Stimulated activated CD8-positive, alpha-beta memory T cell treated with anti-CD3 and anti-CD28 coated beads, Interleukin-12 subunit alpha, Interleukin-12 subunit beta, amount 100 ng/mL, for 24 hours (primary cell): ENCODE results near the gene SRA1.
"Not testable (repeated sequence)": the region's sequence is repeated elsewhere in the genome, so short reads cannot be mapped to it uniquely, and the experiment has no call there.

ENCODE experiments used
- DNase-seq: peaks from one replicate; pipeline ENCODE4 v3.0.0-alpha.2; 2020; ENCODE audit errors: extremely low read depth

Gene SRA1

DNA sequence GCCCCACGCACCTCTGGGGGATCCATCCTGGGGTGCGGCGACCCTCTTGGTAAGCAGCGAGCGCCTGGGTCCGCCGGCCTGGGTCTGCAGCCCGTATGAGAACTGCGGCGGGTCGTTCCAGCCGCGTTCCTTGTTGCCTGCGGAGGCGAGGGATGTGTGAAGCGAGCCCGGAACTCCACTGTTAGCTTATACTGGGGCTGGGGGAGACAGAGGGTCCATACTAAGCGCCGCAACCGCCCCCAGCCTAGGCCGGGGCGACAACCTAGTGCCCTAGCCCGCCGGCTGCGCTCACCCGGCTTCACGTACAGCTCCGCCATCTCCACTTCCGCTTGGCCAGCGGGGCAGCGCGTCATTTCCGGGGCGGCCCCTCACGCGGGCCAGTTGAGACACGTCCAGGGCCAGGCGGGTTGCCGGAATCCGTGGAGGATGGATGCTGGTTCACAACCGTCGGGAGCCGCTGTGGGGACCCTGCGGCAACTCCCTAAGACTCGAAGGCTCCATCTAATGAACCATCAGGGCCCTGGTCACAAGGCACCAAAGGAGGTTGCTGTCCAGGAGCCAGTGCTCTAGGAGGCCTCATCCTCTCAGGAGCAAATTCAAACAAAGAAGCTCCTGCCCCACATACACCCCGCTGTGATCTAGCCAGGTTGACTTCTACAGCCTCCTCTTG lies at the start of gene SRA1:
TSS of gene SRA1 (minus strand) at position 338 of the 670 bp plus-strand sequence. CDS start at position 317, 21 bp downstream.
- DNase-seq = peak; percentile 68

DNA sequence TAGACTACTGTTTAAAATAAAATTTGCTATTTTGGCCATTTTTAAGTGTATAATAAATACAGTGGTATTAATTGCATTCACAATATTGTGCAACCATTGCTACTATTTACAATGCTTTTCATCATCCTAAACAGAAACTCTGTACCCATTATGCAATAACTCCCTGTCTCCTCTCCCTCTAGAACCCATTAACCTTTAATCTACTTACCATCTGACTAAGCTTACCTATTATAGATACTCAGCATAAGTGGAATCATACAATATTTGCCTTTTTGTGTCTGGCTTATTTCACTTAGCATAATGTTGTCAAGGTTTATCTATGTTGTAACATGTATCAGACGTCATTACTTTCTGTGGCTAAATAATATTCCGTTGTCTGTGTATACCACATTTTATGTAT lies 49.8 kb upstream of the SRA1 start:
- no peak for DNase-seq

DNA sequence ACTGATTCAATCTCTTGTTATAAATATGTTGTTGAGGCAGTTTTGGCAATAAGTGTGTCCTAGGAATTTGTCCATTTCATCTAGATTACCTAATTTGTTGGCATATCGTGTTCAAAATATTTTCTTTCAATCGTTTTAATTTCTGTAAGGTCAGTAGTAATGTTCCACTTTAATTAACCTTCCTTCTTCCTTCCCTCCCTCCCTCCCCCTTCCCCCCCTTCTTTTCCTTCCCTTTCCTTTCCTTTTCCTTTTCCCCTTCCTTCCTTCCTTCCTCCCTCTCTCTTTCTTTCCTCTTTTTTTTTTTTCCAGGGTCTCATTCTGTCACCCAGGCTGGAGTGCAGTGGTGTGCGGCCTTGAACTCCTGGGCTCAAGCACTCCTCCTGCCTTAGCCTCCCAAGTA lies 48.6 kb upstream of the SRA1 start:
- DNase-seq = no peak

GRCh38 chr5:140603734-140604133 lies 46.5 kb upstream of the SRA1 start:
- no peak for DNase-seq

DNA sequence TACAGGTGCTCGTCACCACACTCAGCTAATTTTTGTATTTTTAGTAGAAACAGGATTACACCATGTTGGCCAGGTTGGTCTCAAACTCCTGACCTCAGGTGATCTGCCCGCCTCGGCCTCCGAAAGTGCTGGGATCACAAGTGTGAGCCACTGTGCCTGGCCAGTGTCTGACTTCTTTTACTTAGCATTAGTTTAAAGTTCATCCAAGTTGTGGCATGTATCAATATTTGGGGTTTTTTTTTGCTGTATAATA lies 46.1 kb upstream of the SRA1 start:
- DNase-seq = not testable (repeated sequence)

DNA sequence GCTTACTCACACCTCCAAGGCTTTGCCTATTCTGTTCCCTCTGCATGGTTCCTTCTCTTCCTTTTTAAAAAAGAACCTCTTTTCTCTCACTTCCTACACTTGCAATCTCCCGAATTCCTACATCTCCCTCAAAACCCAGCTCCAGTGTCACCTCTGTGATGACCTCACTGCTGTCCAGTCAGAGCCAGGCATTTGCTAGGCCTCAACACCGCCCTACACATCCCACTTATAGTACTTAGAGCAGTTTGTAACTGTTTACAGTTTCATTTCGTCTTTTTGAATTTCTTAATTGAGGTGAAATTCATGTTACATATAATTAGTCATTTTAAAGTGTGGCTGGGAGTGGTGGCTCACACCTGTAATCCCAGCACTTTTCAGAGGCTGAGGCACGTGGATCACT lies 44.9 kb upstream of the SRA1 start:
- no peak for DNase-seq

DNA sequence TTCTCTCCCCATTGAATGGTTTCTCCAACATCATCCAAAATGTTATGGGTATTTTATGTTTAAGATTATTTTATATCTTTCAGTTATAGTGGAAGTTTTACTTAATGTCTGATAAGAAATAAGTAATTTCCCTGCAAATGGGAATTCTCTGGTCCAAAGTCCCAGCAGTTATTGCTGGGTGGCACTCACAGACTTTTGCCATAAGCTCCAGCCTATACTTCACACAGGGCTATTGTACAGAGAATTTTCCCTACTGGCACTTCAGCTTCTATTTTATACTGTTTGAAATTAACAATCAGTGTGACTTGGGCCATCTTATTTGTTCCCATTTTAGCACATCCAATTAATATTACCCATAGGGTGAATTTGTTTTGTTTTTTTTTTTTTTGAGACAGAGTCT lies 42.8 kb upstream of the SRA1 start:
- no peak for DNase-seq

DNA sequence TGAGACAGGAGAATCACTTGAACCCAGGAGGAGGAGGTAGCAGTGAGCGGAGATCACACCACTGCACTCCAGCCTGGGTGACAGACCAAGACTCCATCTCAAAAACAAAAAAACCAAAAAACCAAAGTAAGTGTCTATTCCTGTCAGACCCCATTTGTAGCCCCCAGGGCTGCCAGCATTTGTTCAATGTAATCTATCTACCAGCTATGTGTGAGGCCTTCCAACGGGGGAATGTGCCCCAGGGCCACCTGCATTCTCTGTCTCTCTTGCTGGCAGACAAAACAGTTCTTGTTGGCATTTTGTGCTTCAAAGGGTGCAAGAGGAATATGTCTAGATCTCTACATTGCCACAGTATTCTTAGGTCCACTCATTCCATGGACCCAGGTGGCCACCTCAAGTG lies 41.6 kb upstream of the SRA1 start:
- DNase-seq = no peak

- DNase-seq = no peak
Measured at GRCh38 chr5:140596321-140596741, 39.1 kb upstream of the SRA1 start.

- no peak for DNase-seq
Measured at GRCh38 chr5:140595538-140596300, 38.4 kb upstream of the SRA1 start.

GRCh38 chr5:140594169-140594568 lies 36.9 kb upstream of the SRA1 start:
- no peak for DNase-seq

DNA sequence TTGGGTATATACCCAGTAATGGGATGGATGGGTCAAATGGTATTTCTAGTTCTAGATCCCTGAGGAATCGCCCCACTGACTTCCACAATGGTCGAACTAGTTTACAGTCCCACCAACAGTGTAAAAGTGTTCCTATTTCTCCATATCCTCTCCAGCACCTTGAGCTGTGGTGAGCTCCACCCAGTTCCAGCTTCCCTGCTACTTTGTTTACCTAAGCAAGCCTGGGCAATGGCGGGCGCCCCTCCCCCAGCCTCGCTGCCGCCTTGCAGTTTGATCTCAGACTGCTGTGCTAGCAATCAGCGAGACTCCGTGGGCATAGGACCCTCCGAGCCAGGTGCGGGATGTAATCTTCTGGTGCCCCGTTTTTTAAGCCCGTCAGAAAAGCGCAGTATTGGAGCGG lies 35.8 kb upstream of the SRA1 start:
- not testable (repeated sequence) for DNase-seq

DNA sequence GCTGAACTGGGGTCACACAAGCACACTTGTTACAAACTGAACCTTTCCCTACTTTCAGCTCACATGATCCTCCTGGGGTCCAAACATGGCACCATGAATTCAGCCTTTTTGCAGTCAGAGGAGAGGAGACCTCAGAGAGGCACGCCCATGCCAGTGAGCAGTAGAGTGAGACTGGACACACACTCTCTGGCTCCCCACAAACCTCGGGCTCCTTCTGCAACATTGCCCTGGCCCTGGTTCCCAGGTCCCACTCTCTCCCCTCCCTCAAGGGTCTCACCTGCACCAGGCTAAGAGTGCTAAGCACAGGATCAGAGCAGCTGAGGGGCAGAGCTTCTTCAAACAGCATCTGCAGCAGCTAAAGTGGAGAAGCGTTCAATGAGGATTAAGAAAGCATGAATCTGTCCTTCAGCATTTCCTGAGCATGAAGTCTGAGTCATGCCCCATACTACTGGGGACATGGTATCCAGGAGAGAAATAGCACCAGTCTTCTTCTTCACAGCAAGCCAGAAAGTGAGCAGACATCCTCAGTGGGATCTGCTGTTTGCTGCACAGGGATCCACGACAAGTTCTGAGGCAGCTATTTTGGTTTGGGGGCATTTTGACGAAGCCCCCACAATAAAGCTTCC lies 34.6 kb upstream of the SRA1 start:
- DNase-seq = no peak

GRCh38 chr5:140590861-140591260 lies 33.6 kb upstream of the SRA1 start:
- DNase-seq = no peak

- no peak for DNase-seq
Measured at GRCh38 chr5:140588311-140589070, 31.2 kb upstream of the SRA1 start.

GRCh38 chr5:140587495-140587894 lies 30.2 kb upstream of the SRA1 start:
- no peak for DNase-seq

DNA sequence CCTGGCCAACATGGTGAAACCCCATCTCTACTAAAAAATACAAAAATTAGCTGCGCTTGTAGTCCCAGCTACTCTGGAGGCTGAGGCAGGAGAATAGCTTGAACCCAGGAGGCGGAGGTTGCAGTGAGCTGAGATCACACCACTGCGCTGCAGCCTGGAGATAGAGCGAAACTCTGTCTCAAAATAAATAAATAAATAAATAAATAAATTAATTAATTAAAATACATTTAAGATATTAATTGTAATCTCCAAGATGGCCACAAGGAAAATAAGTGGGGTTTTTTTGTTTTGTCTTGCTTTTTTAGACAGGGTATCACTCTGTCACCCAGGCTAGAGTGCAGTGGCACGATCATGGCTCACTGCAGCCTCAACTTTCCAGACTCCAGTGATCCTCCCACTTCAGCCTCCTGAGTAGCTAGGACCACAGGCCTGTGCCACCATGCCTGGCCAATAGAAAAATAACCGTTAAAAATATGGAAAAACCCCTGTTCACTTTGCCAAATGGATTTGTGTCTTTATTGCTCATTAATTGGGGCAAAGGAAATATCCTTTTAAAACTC lies 22.0 kb upstream of the SRA1 start:
- DNase-seq = not testable (repeated sequence)

DNA sequence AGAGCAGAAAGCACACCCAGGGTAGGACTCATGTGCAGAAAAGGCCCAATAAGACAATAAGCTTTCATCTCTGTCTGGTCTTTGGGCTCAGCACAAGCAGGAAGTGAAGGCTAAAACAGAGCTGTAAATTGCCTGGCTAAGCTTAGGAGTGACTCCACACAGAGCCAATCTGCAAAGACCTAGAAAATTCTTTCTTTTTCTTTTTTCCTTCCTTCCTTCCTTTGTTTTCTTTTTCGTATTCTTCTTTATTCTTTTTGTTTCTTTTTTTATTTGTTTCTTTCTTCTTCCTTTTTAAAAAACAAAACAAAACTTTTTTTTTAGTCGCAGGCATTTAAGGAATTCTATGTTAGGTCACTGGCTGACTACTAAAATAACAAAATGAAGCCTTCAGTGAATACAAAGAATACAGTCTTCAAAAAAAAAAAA lies 19.5 kb upstream of the SRA1 start:
- no peak for DNase-seq

DNA sequence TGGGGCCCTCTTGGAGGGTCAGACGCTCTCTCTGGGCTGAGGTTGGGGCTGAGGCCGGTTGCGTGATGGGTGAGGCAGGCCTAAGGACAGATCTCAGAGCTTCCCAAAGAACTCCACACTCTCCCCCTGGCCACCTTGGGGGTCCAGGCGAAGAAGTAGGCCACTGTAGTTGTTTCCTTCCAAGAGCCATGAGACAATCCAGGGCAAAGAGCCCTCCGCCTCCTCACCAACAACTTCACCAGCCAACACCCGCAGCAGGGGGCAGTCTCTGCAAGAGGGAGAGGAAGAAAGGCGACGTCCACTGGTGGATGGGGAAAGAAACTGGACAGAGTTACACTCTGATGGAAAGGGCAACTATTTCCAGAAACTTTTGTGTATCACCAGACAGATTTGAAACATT lies 18.0 kb upstream of the SRA1 start:
- no peak for DNase-seq

DNA sequence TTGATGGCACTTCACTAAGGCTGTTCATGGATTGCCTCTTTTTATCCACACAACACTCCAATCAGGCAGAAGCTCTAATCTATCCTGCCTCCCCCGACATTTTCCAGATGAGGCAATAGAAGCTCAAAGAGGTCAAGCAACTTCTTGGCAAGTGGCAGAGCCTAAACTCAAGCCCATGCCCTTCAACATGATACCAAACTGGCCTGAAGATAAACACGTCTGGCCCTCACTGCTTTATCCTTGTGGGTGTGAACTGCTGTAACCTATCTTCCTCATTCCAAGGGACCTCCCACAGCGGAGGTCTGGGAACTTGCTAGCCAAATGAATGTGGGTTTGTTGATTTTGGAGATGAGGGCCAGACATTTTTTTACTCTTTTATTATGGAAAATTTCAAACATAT lies 16.9 kb upstream of the SRA1 start:
- DNase-seq = no peak

DNA sequence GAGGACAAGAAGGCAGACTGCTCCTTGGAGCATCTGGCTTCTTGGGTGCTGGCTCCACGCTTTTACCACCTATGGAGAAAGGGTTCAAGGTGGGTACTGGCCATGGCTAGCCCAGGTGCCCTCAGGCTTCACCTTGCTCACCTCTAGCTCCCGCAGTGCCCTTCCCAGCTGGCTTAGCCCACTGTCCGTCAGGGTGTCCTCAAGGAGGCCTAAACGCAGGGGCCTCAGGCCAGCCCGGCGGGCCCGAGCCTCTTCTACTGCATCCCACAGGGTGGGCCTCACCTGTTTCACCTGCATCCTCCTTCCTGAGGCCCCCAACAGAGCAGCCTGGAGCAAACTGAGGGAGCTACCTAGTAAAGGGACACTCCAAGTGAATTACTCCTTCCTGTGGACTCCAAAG lies 16.4 kb upstream of the SRA1 start:
- DNase-seq = no peak

GRCh38 chr5:140571105-140571504 lies 13.8 kb upstream of the SRA1 start:
- no peak for DNase-seq
